Measurements from ENCODE around the gene C1QTNF6. TPM values are rescaled to one million over a fixed set of nuclear protein-coding genes. Genes with fewer than 3 reads are reported as not detected.

Gene C1QTNF6
- total and polyA plus RNA-seq, 2 of the 4 experiments (the other 2 are of a cell fraction): 1.1 to 10.9 TPM

- intact Hi-C loops (cut with micrococcal nuclease) (no loop called here), dilution Hi-C loops (cut with HindIII; ENCODE audit: low sequenced_read_pairs, unreplicated experiment) (no loop called here), in situ Hi-C loops (cut with MboI; ENCODE audit: low sequenced_read_pairs) (loop anchor here (10.0 kb wide), 1 partner anchor 293 kb away; no protein-coding TSS in a partner anchor)
- H4K91ac ChIP-seq (ENCODE audit: insufficient read depth, low read depth, low read length): no peak overlapping the region
- no peak overlapping the region for H2BK120ac ChIP-seq (ENCODE audit: low read depth, low read length)
- no peak overlapping the region for H2AFZ ChIP-seq (replicated peaks; ENCODE audit: low read length, poor library complexity)
- peaks cover 4% of the 10 kb centered on the region; the same call in 1 of the 2 replicates for H3K9me1 ChIP-seq (ENCODE audit: insufficient read depth, low read length)
- H3K4ac ChIP-seq (ENCODE audit: low read depth, low read length): no peak overlapping the region
- no peak overlapping the region for H2BK5ac ChIP-seq (ENCODE audit: low read depth, low read length, poor library complexity, severe bottlenecking)
- H4K8ac ChIP-seq (ENCODE audit: low read depth in 2 of 2, low read length in 2 of 2): no peak overlapping the region
- DNase-seq (no peak), ATAC-seq (ENCODE audit: low read depth) (no peak)
- no peak overlapping the region for H3K14ac ChIP-seq (replicated peaks; ENCODE audit: low read depth, low read length)
- POLR2A ChIA-PET (ENCODE audit: unreplicated experiment): no interaction called here
- H3K23ac ChIP-seq (ENCODE audit: low read depth, low read length): no peak overlapping the region
- H3K79me1 ChIP-seq (ENCODE audit: low read depth in 1 of 2, low read length in 2 of 2): no peaks in the 10 kb centered on the region
- H2AK5ac ChIP-seq (ENCODE audit: low read depth, low read length): no peak overlapping the region
- H3K27ac ChIP-seq (ENCODE audit: insufficient read depth, low read length): no peak overlapping the region
- no peak overlapping the region for H4K5ac ChIP-seq (ENCODE audit: low read depth, low read length)
- no peaks in the 10 kb centered on the region for H3K9me3 ChIP-seq (ENCODE audit: control insufficient read depth, insufficient read depth, low read length)
- H3K27me3 ChIP-seq (ENCODE audit: control insufficient read depth, insufficient read depth, low read length): peaks cover 29% of the 10 kb centered on the region
- H2AK9ac ChIP-seq (replicated peaks; ENCODE audit: low read depth, low read length, poor library complexity): no peak overlapping the region
- H2BK20ac ChIP-seq (ENCODE audit: low read depth, low read length): no peak overlapping the region
- no peak overlapping the region for H3K9ac ChIP-seq (ENCODE audit: low read depth, low read length)
- H3K18ac ChIP-seq (ENCODE audit: low read depth, low read length): no peak overlapping the region
- no TSS peak for BruUV-seq (replicated peaks)
- CTCF ChIA-PET: no interaction called here
- no peaks in the 10 kb centered on the region for H4K20me1 ChIP-seq (ENCODE audit: insufficient read depth, low read length)
- H3K56ac ChIP-seq (ENCODE audit: extremely low read depth, insufficient read depth, low read length): no peak overlapping the region
- TF ChIP-seq POLR2A (IDR thresholded peaks at IDR 0.05; ENCODE audit: low read depth, low read length) (no peak), RFX5 (IDR thresholded peaks at IDR 0.05; ENCODE audit: low read depth, low read length) (no peak)
- H2BK15ac ChIP-seq (ENCODE audit: low read depth, low read length): no peak overlapping the region
- no peaks in the 10 kb centered on the region for H3K36me3 ChIP-seq (ENCODE audit: control insufficient read depth, insufficient read depth, low read length)
- H3K4me1 ChIP-seq (ENCODE audit: control insufficient read depth, insufficient read depth, low read length): peaks cover 7% of the 10 kb centered on the region
- no peak overlapping the region for H3K4me2 ChIP-seq (ENCODE audit: low read depth, low read length)
- 83% methylated on average over 2 of the region's 5 CpGs; no CpG with 5 or more reads in 1 of the 2 experiments for WGBS, 2 experiments (ENCODE audit: extremely low coverage in 2 of 2, insufficient read length in 1 of 2)
- no peak overlapping the region for H3K4me3 ChIP-seq (ENCODE audit: insufficient read depth, low read depth, low read length)
Measured at GRCh38 chr22:37171662-37172061, 16.4 kb downstream of the C1QTNF6 start.
